Stomach smooth muscle (tissue), 2 donors: ENCODE data around the gene VEZT.

ENCODE experiments used
- H3K27ac ChIP-seq: one replicate; pipeline ENCODE4 v1.7.0; 2013; ENCODE audit warnings: mild to moderate bottlenecking, low read length, inconsistent platforms
- H3K27me3 ChIP-seq, 2 donors: one replicate each; pipeline ENCODE4 v1.7.0; 2013; ENCODE audit warnings: low read length in 2 of 2; ENCODE audit not compliant: insufficient read depth in 2 of 2, control insufficient read depth in 1 of 2
- H3K36me3 ChIP-seq, 2 donors: one replicate each; pipeline ENCODE4 v1.7.0; 2013; ENCODE audit warnings: low read length in 2 of 2; ENCODE audit not compliant: control insufficient read depth in 2 of 2, insufficient read depth in 2 of 2
- H3K4me1 ChIP-seq: one replicate; pipeline ENCODE4 v1.7.0; 2013; ENCODE audit warnings: low read length; ENCODE audit not compliant: control insufficient read depth, insufficient read depth
- H3K4me3 ChIP-seq, 2 donors: one replicate each; pipeline ENCODE4 v1.7.0; 2013; ENCODE audit warnings: low read length in 2 of 2
- H3K9ac ChIP-seq, 2 donors: one replicate each; pipeline ENCODE4 v1.7.0; 2013; ENCODE audit warnings: low read length in 2 of 2, mild to moderate bottlenecking in 1 of 2
- H3K9me3 ChIP-seq, 2 donors: one replicate each; pipeline ENCODE4 v1.7.0; 2013; ENCODE audit warnings: low read length in 2 of 2; ENCODE audit not compliant: control insufficient read depth in 2 of 2
- donor health status: healthy.
- donor health status: Pancreatic carcinoma.

Gene VEZT

DNA sequence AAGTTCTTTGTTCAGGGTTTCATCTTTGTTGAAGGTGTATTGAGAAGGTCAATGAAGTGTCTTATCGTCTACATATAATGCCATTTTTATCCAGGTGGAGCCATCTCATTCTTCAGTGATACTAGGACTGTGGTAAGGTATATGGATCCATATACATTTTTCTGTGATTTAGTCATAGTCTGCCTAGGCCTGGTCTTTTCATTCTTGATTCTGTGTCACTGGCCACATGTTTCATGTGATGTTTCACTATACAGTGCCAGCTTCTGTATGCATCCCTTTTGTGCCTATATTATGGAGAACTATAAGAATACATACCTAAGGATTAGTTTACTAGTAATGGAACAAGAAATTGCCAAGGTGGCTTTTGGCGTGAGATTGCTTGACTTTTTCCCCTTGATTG, 40.5 kb downstream of the VEZT start:
- peaks cover 7 to 24% of the 10 kb centered on the region in 2 donors for H3K36me3 ChIP-seq
- no peak overlapping the region for H3K9ac ChIP-seq
- no peaks in the 10 kb centered on the region for H3K9me3 ChIP-seq
- no peaks in the 10 kb centered on the region for H3K27me3 ChIP-seq
- no peaks in the 10 kb centered on the region for H3K4me1 ChIP-seq
- no peak overlapping the region for H3K4me3 ChIP-seq
- no peak overlapping the region for H3K27ac ChIP-seq

DNA sequence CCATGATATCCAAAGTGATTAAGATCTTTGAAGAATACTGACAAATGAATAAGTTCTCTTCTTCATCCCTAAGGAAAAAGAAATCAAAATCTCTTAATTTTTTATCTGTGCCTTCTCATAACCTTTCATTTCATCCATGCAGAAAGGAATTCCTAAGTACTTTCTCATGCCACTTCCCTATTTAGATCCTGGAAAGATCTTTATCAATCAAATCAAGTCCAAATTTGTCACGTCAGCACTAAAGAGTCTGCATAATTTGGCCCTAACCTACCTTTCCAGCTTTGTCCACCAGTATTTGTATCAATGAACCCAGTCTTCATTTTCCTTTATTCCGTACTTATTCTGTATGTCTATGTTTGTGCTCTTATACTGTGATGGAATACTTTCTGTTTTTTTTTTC, 41.2 kb downstream of the VEZT start:
- Histone ChIP-seq H3K4me1 (no peaks in the 10 kb centered on the region), H3K27ac (no peak overlapping the region), H3K27me3 (no peaks in the 10 kb centered on the region), H3K9me3 (no peaks in the 10 kb centered on the region), H3K9ac (no peak overlapping the region), H3K36me3 (peaks cover 7 to 28% of the 10 kb centered on the region in 2 donors), H3K4me3 (no peak overlapping the region)

DNA sequence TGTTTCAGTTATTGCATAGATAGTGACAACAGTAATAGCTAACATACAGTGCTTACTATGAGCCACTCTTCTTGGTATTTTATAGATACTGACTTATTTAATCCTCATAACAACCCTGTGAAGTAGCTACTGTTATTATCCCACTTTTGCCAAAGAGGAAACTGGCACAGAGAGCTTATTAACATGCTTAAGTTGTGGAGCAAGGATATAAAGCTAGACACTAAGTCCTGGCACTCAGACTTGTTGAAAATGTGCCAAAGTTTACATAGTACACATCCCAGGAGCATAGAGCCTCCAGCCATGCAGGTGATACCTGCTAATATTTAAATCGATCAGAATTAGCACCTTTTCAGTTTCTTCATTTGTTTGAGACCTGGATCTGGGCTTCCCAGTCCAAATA, 41.8 kb downstream of the VEZT start:
- no peak overlapping the region for H3K9ac ChIP-seq
- no peaks in the 10 kb centered on the region for H3K27me3 ChIP-seq
- no peak overlapping the region for H3K4me3 ChIP-seq
- H3K4me1 ChIP-seq: no peaks in the 10 kb centered on the region
- H3K9me3 ChIP-seq: no peaks in the 10 kb centered on the region
- H3K27ac ChIP-seq: no peak overlapping the region
- peaks cover 7 to 28% of the 10 kb centered on the region in 2 donors for H3K36me3 ChIP-seq

DNA sequence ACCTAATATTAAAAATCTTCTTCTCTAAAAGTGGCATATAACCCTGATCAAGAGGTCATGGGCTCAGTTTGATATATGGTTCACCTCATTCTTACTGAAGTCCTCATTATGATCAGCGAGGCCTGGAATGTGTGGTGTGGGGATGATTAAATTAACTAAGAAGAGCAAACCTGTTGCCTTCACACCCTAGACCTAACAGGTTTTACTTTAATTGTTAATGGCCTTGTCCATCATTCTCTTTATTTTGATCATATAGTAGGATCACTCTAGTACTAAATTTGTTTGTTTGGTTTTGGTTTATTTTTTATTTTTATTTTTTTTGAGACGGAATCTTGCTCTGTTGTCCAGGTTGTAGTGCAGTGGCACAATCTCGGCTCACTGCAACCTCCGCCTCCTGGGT, 43.5 kb downstream of the VEZT start:
- H3K4me1 ChIP-seq: no peaks in the 10 kb centered on the region
- H3K27me3 ChIP-seq: no peaks in the 10 kb centered on the region
- H3K4me3 ChIP-seq: no peak overlapping the region
- no peak overlapping the region for H3K27ac ChIP-seq
- peaks cover 7 to 19% of the 10 kb centered on the region in 2 donors for H3K36me3 ChIP-seq
- H3K9me3 ChIP-seq: no peaks in the 10 kb centered on the region
- H3K9ac ChIP-seq: no peak overlapping the region

DNA sequence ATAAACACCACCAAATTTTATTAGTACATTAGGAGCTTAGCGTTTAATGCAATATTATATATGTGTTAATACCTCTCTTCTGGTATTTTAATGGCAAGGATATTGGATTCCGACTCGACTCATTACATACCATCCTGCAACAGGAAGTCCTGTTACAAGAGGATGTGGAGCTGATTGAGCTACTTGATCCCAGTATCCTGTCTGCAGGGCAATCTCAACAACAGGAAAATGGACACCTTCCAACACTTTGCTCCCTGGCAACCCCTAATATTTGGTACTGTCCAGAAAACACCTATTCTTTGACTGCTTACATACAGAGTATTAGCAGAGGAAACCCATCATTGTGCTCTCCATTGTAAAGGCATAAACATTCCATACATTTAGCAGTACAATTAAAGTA, 45.2 kb downstream of the VEZT start:
- Histone ChIP-seq H3K4me3 (no peak overlapping the region), H3K9me3 (no peaks in the 10 kb centered on the region), H3K4me1 (no peaks in the 10 kb centered on the region), H3K27ac (no peak overlapping the region), H3K9ac (no peak overlapping the region), H3K36me3 (peaks cover 2 to 11% of the 10 kb centered on the region in 2 donors), H3K27me3 (no peaks in the 10 kb centered on the region)

DNA sequence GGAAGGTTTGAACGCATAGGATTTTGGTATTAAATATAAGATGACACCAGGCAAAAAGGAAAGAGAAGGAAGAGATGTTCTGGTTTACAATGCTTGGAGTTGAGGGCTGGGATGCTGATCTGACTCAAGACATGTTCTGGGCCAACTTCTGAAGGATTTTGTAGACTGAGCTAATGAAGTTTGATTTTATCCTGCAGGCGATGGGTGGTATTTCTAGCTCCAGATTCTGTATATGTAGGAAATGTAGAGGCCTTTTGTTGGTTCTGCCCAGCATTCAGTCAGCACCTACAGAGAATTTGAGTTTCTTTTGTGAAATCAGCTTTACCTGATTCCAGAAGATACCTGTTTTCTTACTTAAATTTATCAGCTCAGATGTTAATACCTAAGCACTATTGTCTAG, 48.2 kb downstream of the VEZT start:
- no peak overlapping the region for H3K27ac ChIP-seq
- no peaks in the 10 kb centered on the region for H3K4me1 ChIP-seq
- H3K27me3 ChIP-seq: no peaks in the 10 kb centered on the region
- no peaks in the 10 kb centered on the region for H3K9me3 ChIP-seq
- no peak overlapping the region for H3K9ac ChIP-seq
- peaks cover 0 to 11% of the 10 kb centered on the region in 2 donors for H3K36me3 ChIP-seq
- H3K4me3 ChIP-seq: no peak overlapping the region

DNA sequence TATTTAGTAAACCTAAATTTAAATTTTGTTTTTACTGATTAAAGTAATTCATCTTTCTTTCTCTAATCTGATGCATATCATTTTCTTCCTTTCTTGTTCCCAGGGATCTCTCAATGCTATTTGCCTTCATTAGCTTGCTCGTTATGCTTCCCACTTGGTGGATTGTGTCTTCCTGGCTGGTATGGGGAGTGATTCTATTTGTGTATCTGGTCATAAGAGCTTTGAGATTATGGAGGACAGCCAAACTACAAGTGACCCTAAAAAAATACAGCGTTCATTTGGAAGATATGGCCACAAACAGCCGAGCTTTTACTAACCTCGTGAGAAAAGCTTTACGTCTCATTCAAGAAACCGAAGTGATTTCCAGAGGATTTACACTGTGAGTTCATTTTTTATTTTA, 48.6 kb downstream of the VEZT start:
- no peak overlapping the region for H3K9ac ChIP-seq
- peaks cover 0 to 11% of the 10 kb centered on the region in 2 donors for H3K36me3 ChIP-seq
- H3K9me3 ChIP-seq: no peaks in the 10 kb centered on the region
- H3K27ac ChIP-seq: no peak overlapping the region
- H3K4me3 ChIP-seq: no peak overlapping the region
- no peaks in the 10 kb centered on the region for H3K27me3 ChIP-seq
- no peaks in the 10 kb centered on the region for H3K4me1 ChIP-seq

DNA sequence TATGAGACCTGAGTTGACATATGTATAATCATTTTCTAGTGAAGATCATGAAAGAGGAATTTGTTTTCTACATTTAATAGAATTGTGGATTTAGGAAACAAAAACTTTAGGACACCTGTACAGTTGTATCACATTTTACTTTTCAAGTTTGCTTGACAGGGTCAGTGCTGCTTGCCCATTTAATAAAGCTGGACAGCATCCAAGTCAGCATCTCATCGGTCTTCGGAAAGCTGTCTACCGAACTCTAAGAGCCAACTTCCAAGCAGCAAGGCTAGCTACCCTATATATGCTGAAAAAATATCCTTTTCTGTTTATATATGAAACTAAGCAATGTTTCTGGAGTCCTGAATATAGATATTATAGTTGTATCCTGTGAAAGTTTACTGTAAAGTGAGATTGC, 52.3 kb downstream of the VEZT start:
- no peaks in the 10 kb centered on the region for H3K4me1 ChIP-seq
- H3K27ac ChIP-seq: no peak overlapping the region
- no peak overlapping the region for H3K4me3 ChIP-seq
- no peaks in the 10 kb centered on the region for H3K27me3 ChIP-seq
- peaks cover 2 to 7% of the 10 kb centered on the region in 2 donors for H3K36me3 ChIP-seq
- H3K9me3 ChIP-seq: no peaks in the 10 kb centered on the region
- H3K9ac ChIP-seq: no peak overlapping the region

DNA sequence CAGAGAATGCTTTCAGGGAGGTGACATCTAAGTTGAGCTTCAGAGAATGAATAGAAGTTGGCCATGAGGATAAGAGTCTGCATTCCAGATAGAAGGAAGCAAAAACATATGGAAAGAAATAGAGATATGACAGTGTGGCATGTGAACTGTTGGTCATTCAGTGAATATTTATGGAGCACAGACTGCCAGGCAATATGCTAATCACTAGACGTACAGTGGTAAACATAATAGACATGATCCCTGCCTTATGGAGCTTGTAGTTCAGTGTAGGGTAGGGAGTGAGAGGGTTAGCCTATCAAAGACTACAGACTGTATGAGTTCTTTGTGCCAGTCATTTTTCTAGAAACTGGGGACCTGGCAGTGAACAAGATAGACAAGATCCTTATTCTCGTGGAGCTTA, 53.9 kb downstream of the VEZT start:
- no peak overlapping the region for H3K4me3 ChIP-seq
- no peak overlapping the region for H3K27ac ChIP-seq
- peaks cover 2 to 7% of the 10 kb centered on the region in 2 donors for H3K36me3 ChIP-seq
- no peaks in the 10 kb centered on the region for H3K27me3 ChIP-seq
- H3K9me3 ChIP-seq: no peaks in the 10 kb centered on the region
- no peak overlapping the region for H3K9ac ChIP-seq
- no peaks in the 10 kb centered on the region for H3K4me1 ChIP-seq

DNA sequence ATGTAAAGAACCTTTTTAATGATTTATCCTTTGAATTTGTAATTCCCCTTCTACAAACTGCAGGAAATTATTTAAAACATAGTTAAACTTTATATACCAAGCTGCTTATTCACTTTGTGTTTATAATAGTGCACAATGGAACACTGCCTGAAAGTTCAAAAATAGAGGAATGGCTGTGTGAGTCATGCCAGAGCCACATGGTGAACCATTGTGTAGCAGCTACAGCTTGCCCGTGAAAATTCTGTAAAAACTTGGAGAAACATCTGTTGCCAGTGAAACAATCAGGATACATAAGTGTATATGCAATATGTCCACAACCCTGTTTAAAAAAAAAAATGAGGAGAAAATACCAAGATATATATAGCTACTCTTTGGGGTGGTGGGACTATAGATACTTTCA, 59.5 kb downstream of the VEZT start:
- H3K4me1 ChIP-seq: no peaks in the 10 kb centered on the region
- H3K4me3 ChIP-seq: no peak overlapping the region
- no peak overlapping the region for H3K9ac ChIP-seq
- H3K27ac ChIP-seq: no peak overlapping the region
- H3K36me3 ChIP-seq: peaks cover 6 to 11% of the 10 kb centered on the region in 2 donors
- H3K27me3 ChIP-seq: no peaks in the 10 kb centered on the region
- no peaks in the 10 kb centered on the region for H3K9me3 ChIP-seq

DNA sequence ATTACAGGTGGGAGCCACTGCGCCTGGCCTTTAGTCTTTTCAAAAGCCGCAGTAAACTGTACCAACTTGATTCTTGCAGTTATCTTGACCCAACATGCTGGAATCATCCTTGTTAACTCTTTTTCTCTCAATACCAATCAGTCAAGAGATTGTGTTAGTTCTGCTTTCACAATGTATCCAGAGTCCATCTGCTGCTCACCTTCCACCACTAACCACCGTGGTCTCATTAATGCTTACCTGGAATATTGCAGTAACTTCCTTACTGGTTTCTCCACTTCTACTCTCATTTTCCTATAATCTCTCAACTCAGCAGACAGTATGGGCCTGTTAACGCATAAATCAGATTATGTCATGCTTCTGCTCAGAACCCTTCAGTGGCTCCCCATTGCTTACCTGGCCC, 62.2 kb downstream of the VEZT start:
- Histone ChIP-seq H3K9ac (no peak overlapping the region), H3K4me1 (no peaks in the 10 kb centered on the region), H3K27ac (no peak overlapping the region), H3K27me3 (no peaks in the 10 kb centered on the region), H3K36me3 (peaks cover 20 to 22% of the 10 kb centered on the region in 2 donors), H3K9me3 (no peaks in the 10 kb centered on the region), H3K4me3 (no peak overlapping the region)
